ENCODE data around the gene DYNLT1.
"Not testable (repeated sequence)": the region's sequence is repeated elsewhere in the genome, so short reads cannot be mapped to it uniquely, and the experiment has no call there.

DYNLT1 gene

GRCh38 chr6:158621694-158622544 is 22.6 kb downstream of the DYNLT1 start:
- no peak for DNase-seq

GRCh38 chr6:158620963-158621693 is 23.4 kb downstream of the DYNLT1 start:
- no peak for DNase-seq

GRCh38 chr6:158619922-158620801 is 24.4 kb downstream of the DYNLT1 start:
- no peak for DNase-seq

- not testable (repeated sequence) for DNase-seq
These were observed 26.3 kb downstream of the DYNLT1 start for GRCh38 chr6:158618289-158618688.

GRCh38 chr6:158614606-158615005 is 29.9 kb downstream of the DYNLT1 start:
- not testable (repeated sequence) for DNase-seq

GRCh38 chr6:158611541-158612370 is 32.8 kb downstream of the DYNLT1 start:
- DNase-seq: no peak

GRCh38 chr6:158611039-158611438 is 33.5 kb downstream of the DYNLT1 start:
- no peak for DNase-seq

- no peak for DNase-seq
These were observed 34.1 kb downstream of the DYNLT1 start for GRCh38 chr6:158610319-158610968.

- no peak for DNase-seq
These were observed 34.9 kb downstream of the DYNLT1 start for GRCh38 chr6:158609455-158610155.

GRCh38 chr6:158608221-158608620 is 36.3 kb downstream of the DYNLT1 start:
- DNase-seq: no peak

GRCh38 chr6:158607411-158608170 is 37.0 kb downstream of the DYNLT1 start:
- no peak for DNase-seq

GRCh38 chr6:158606935-158607334 is 37.6 kb downstream of the DYNLT1 start:
- DNase-seq: no peak

GRCh38 chr6:158606011-158606410 is 38.5 kb downstream of the DYNLT1 start:
- not testable (repeated sequence) for DNase-seq

- DNase-seq: no peak
These were observed 39.2 kb downstream of the DYNLT1 start for GRCh38 chr6:158605266-158605878.

- DNase-seq: no peak
These were observed 40.5 kb downstream of the DYNLT1 start for GRCh38 chr6:158604048-158604406.

GRCh38 chr6:158603261-158604047 is 41.1 kb downstream of the DYNLT1 start:
- no peak for DNase-seq

- DNase-seq: no peak
These were observed 44.9 kb downstream of the DYNLT1 start for GRCh38 chr6:158599635-158600034.

GRCh38 chr6:158597565-158597964 is 47.0 kb downstream of the DYNLT1 start:
- DNase-seq: no peak

- no peak for DNase-seq
These were observed 47.7 kb downstream of the DYNLT1 start for GRCh38 chr6:158596861-158597260.
